Stomach (tissue), 9 donors: ENCODE data around the gene PRR27. TPM values are rescaled to one million over a fixed set of nuclear protein-coding genes. Genes with fewer than 3 reads are reported as not detected.
"Not testable (repeated sequence)": the region's sequence is repeated elsewhere in the genome, so short reads cannot be mapped to it uniquely, and the experiment has no call there.

ENCODE experiments used
- DNase-seq, 2 donors: peaks; one replicate each; pipeline versions ENCODE4 v3.0.0 to v3.0.0-alpha.2; 2013 to 2019
- H3K27ac ChIP-seq, 5 donors: fragments of 200-600 bp in 4 of 5; sonication (generic) in 4 of 5; one replicate each; pipeline ENCODE4 v1.5.1; 2013 to 2019; ENCODE audit warnings: mild to moderate bottlenecking in 1 of 5, moderate library complexity in 1 of 5
- H3K27me3 ChIP-seq, 3 donors: fragments of 200-600 bp; sonication (generic); one replicate each; pipeline ENCODE4 v1.5.1; 2017 to 2019; ENCODE audit warnings: mixed run types in 1 of 3
- H3K36me3 ChIP-seq, 4 donors: fragments of 200-600 bp; sonication (generic); 1 replicate in 3 of 4; 2 replicates in 1 of 4; pipeline ENCODE4 v1.5.1; 2016 to 2019
- H3K4me1 ChIP-seq, 4 donors: fragments of 200-600 bp; sonication (generic); one replicate each; pipeline ENCODE4 v1.5.1; 2016 to 2019
- H3K4me3 ChIP-seq, 4 donors: fragments of 200-600 bp; sonication (generic) in 3 of 4; one replicate each; pipeline ENCODE4 v1.5.1; 2016 to 2019; ENCODE audit warnings: mild to moderate bottlenecking in 1 of 4
- H3K9me3 ChIP-seq, 4 donors: fragments of 200-600 bp; sonication (generic); one replicate each; pipeline ENCODE4 v1.5.1; 2016 to 2019
- CTCF ChIP-seq, 7 experiments: fragments of 450-650 bp in 4 of 7; fragments of 200-600 bp in 3 of 7; sonication (generic) in 3 of 7; IDR thresholded peaks; one replicate each; pipeline ENCODE4 v1.5.1; 2016 to 2019; ENCODE audit warnings: antibody characterized with exemption in 7 of 7, control low read depth in 2 of 7, mild to moderate bottlenecking in 1 of 7
- EP300 ChIP-seq: sonication (generic); formaldehyde crosslinking; IDR thresholded peaks from one replicate; pipeline ENCODE4 v1.6.1; 2017; ENCODE audit warnings: antibody characterized with exemption
- POLR2A ChIP-seq, 4 donors: fragments of 450-650 bp; IDR thresholded peaks; one replicate each; pipeline ENCODE4 v1.6.1; 2016; ENCODE audit warnings: antibody characterized with exemption in 4 of 4, control low read depth in 2 of 4, mild to moderate bottlenecking in 1 of 4, moderate library complexity in 1 of 4
- POLR2AphosphoS5 ChIP-seq, 3 donors: sonication (generic); formaldehyde crosslinking; IDR thresholded peaks; one replicate each; pipeline ENCODE4 v1.6.1; 2016; ENCODE audit warnings: antibody characterized with exemption in 3 of 3
- WGBS, 5 donors: extraction: QIAGEN DNeasy Blood & Tissue Kit in 3 of 5; methylation state at CpG; one replicate each; pipeline versions ENCODE4 v1.1.5 to v1.1.7; 2013 to 2018; 5-methylcytosine and 5-hydroxymethylcytosine counted together
- intact Hi-C: fragments of 100-400 bp; cut with DNase I; formaldehyde crosslinking; loops from one replicate; pipeline ENCODE4 v1.15.1; 2023; ENCODE audit warnings: low total_unique reads
- polyA plus RNA-seq, 3 donors: library from polyadenylated mRNA; stranded (reverse); fragments of 200-250 nt; gene quantifications; one replicate each; pipeline ENCODE4 v1.2.3, GENCODE V29; 2013
- total RNA-seq, 5 donors: library from RNA; depleted of rRNA; stranded (reverse); fragments of >200 nt; gene quantifications; one replicate each; pipeline versions ENCODE4 v1.1.0 to v1.2.3, GENCODE V29; 2014 to 2016
- donor health status: healthy with polysubstance abuse.
- donor health status: Bipolar disorder and iron deficiency.
- donor health status: healthy.

PRR27 gene
- total and polyA plus RNA-seq, 8 donors = not detected

- no peak for TF ChIP-seq POLR2A (IDR thresholded peaks at IDR 0.05)
- no peak for TF ChIP-seq POLR2AphosphoS5 (IDR thresholded peaks at IDR 0.05)
- no peak for TF ChIP-seq EP300
- TF ChIP-seq CTCF (IDR thresholded peaks at IDR 0.05) = no peak
- 48 to 62% (median 54%) methylated on average over 2 of the region's 2 CpGs for WGBS, 5 donors
- no peak overlapping the region for H3K4me3 ChIP-seq
Observed at GRCh38 chr4:70196857-70197256, 42.8 kb downstream of the PRR27 start.

GRCh38 chr4:70197842-70198241 is 43.8 kb downstream of the PRR27 start:
- Histone ChIP-seq H3K4me1 (peaks cover 5 to 19% (median 7%) of the 10 kb centered on the region in 4 donors), H3K4me3 (no peak overlapping the region), H3K27me3 (no peaks in the 10 kb centered on the region), H3K9me3 (no peaks in the 10 kb centered on the region), H3K36me3 (no peaks in the 10 kb centered on the region), H3K27ac (peak overlapping the region in 3 of 5 donors; percentile 18 to 62 (median 40))
- intact Hi-C loops = no loop called here
- WGBS, 5 donors = 24 to 41% (median 35%) methylated on average over 2 of the region's 2 CpGs
- DNase-seq = peak; percentile 83 to 86
- TF ChIP-seq CTCF (IDR thresholded peaks at IDR 0.05) (no peak), POLR2AphosphoS5 (IDR thresholded peaks at IDR 0.05) (peak in 2 of 3 donors; percentile 27 to 57)

More at GRCh38 chr4:70196857-70197256, 42.8 kb downstream of the PRR27 start:
- no peak overlapping the region for H3K27ac ChIP-seq
- no peaks in the 10 kb centered on the region for H3K27me3 ChIP-seq
- no peaks in the 10 kb centered on the region for H3K36me3 ChIP-seq
- H3K9me3 ChIP-seq = no peaks in the 10 kb centered on the region
- H3K4me1 ChIP-seq = peaks cover 5 to 19% (median 7%) of the 10 kb centered on the region in 4 donors
- DNase-seq = no peak
- intact Hi-C loops = no loop called here

- Histone ChIP-seq H3K27me3 (no peaks in the 10 kb centered on the region), H3K4me3 (no peak overlapping the region), H3K27ac (no peak overlapping the region), H3K9me3 (no peaks in the 10 kb centered on the region), H3K36me3 (no peaks in the 10 kb centered on the region), H3K4me1 (peaks cover 2 to 6% (median 3%) of the 10 kb centered on the region in 4 donors)
- peak in 1 of 2 donors; percentile 23 for DNase-seq
- intact Hi-C loops = no loop called here
- WGBS, 5 donors = 16 to 43% (median 33%) methylated on average over 1 of the region's 1 CpG
- TF ChIP-seq POLR2A (IDR thresholded peaks at IDR 0.05) (no peak), EP300 (no peak), CTCF (IDR thresholded peaks at IDR 0.05) (no peak), POLR2AphosphoS5 (IDR thresholded peaks at IDR 0.05) (no peak)
Observed at GRCh38 chr4:70203601-70204000, 49.6 kb downstream of the PRR27 start.

GRCh38 chr4:70212752-70213151 is 58.7 kb downstream of the PRR27 start:
- DNase-seq, H3K36me3 ChIP-seq, H3K27ac ChIP-seq, H3K27me3 ChIP-seq, H3K9me3 ChIP-seq, intact Hi-C loops, H3K4me3 ChIP-seq, H3K4me1 ChIP-seq: not testable (repeated sequence)
- 47 to 69% (median 49%) methylated on average over 4 of the region's 4 CpGs for WGBS, 5 donors

Other genes with a start within 250 kb of the PRR27 start
- not detected for gene CSN1S1, start 223.2 kb upstream of the PRR27 start, total RNA-seq
- gene CSN1S1, start 223.2 kb upstream of the PRR27 start, polyA plus RNA-seq = under 1 TPM in 1 of 3 donors, not detected in 2; 0.50 TPM
- not detected for gene CSN2, start 188.5 kb upstream of the PRR27 start, total RNA-seq
- not detected for gene CSN2, start 188.5 kb upstream of the PRR27 start, polyA plus RNA-seq
- not detected for gene STATH, start 158.3 kb upstream of the PRR27 start, total RNA-seq
- not detected for gene STATH, start 158.3 kb upstream of the PRR27 start, polyA plus RNA-seq
- not detected for gene HTN3, start 125.8 kb upstream of the PRR27 start, total RNA-seq
- not detected for gene HTN3, start 125.8 kb upstream of the PRR27 start, polyA plus RNA-seq
- gene HTN1, start 103.8 kb upstream of the PRR27 start, total RNA-seq = not detected
- not detected for gene HTN1, start 103.8 kb upstream of the PRR27 start, polyA plus RNA-seq
- gene ODAM, start 41.5 kb downstream of the PRR27 start, total RNA-seq = 1 to 10 TPM in 1 of 5 donors, under 1 TPM in 1, not detected in 3; 0.37 to 7.1 TPM
- gene ODAM, start 41.5 kb downstream of the PRR27 start, polyA plus RNA-seq = 10 to 100 TPM; 11.9 to 20.3 (median 15.9) TPM
- not detected for gene FDCSP, start 71.9 kb downstream of the PRR27 start, total RNA-seq
- 10 to 100 TPM in 1 of 3 donors, not detected in 2; 46.5 TPM for gene FDCSP, start 71.9 kb downstream of the PRR27 start, polyA plus RNA-seq
- not detected for gene CSN3, start 88.4 kb downstream of the PRR27 start, total RNA-seq
- not detected for gene CSN3, start 88.4 kb downstream of the PRR27 start, polyA plus RNA-seq
- gene CABS1, start 180.7 kb downstream of the PRR27 start, total RNA-seq = not detected
- gene CABS1, start 180.7 kb downstream of the PRR27 start, polyA plus RNA-seq = not detected
- not detected for gene SMR3A, start 206.5 kb downstream of the PRR27 start, total RNA-seq
- gene SMR3A, start 206.5 kb downstream of the PRR27 start, polyA plus RNA-seq = not detected
- not detected for gene SMR3B, start 228.9 kb downstream of the PRR27 start, total RNA-seq
- not detected for gene SMR3B, start 228.9 kb downstream of the PRR27 start, polyA plus RNA-seq
- not detected for gene OPRPN, start 243.7 kb downstream of the PRR27 start, total RNA-seq
- gene OPRPN, start 243.7 kb downstream of the PRR27 start, polyA plus RNA-seq = not detected